Activated T-cell treated with anti-CD3 and anti-CD28 coated beads for 48 hours (primary cell): Measurements from ENCODE around the gene PRKAR2A.
"Not testable (repeated sequence)": the region's sequence is repeated elsewhere in the genome, so short reads cannot be mapped to it uniquely, and the experiment has no call there.

Experiments used
- DNase-seq: peaks from one replicate; pipeline ENCODE4 v3.0.0-alpha.2; 2020; ENCODE audit warnings: low read depth

The PRKAR2A gene

GRCh38 chr3:48776854-48777253 lies 70.8 kb downstream of the PRKAR2A start:
- no peak for DNase-seq

- DNase-seq: no peak
These were observed 77.5 kb downstream of the PRKAR2A start for GRCh38 chr3:48770192-48770502.

- DNase-seq: no peak
These were observed 82.3 kb downstream of the PRKAR2A start for GRCh38 chr3:48765376-48765775.

GRCh38 chr3:48762816-48763215 lies 84.9 kb downstream of the PRKAR2A start:
- DNase-seq: no peak

GRCh38 chr3:48759991-48760540 lies 87.6 kb downstream of the PRKAR2A start:
- not testable (repeated sequence) for DNase-seq

GRCh38 chr3:48759531-48759930 lies 88.1 kb downstream of the PRKAR2A start:
- not testable (repeated sequence) for DNase-seq

GRCh38 chr3:48759071-48759470 lies 88.6 kb downstream of the PRKAR2A start:
- DNase-seq: no peak

GRCh38 chr3:48756640-48757039 lies 91.0 kb downstream of the PRKAR2A start:
- peak; percentile 17 for DNase-seq

GRCh38 chr3:48750856-48751255 lies 96.8 kb downstream of the PRKAR2A start:
- no peak for DNase-seq

GRCh38 chr3:48748754-48749153 lies 98.9 kb downstream of the PRKAR2A start:
- DNase-seq: no peak

GRCh38 chr3:48747706-48748105 lies 100.0 kb downstream of the PRKAR2A start:
- no peak for DNase-seq

- no peak for DNase-seq
These were observed 100.6 kb downstream of the PRKAR2A start for GRCh38 chr3:48747015-48747615.

GRCh38 chr3:48743773-48744172 lies 103.9 kb downstream of the PRKAR2A start:
- DNase-seq: no peak

- DNase-seq: not testable (repeated sequence)
These were observed 106.4 kb downstream of the PRKAR2A start for GRCh38 chr3:48741226-48741625.

GRCh38 chr3:48739955-48740823 lies 107.5 kb downstream of the PRKAR2A start:
- peak; percentile 55 for DNase-seq

- no peak for DNase-seq
These were observed 108.1 kb downstream of the PRKAR2A start for GRCh38 chr3:48739617-48739954.

GRCh38 chr3:48738926-48739616 lies 108.6 kb downstream of the PRKAR2A start:
- no peak for DNase-seq

GRCh38 chr3:48738144-48738536 lies 109.5 kb downstream of the PRKAR2A start:
- no peak for DNase-seq

- DNase-seq: not testable (repeated sequence)
These were observed 112.5 kb downstream of the PRKAR2A start for GRCh38 chr3:48735075-48735767.

- DNase-seq: not testable (repeated sequence)
These were observed 113.1 kb downstream of the PRKAR2A start for GRCh38 chr3:48734541-48734940.

GRCh38 chr3:48733752-48734518 lies 113.7 kb downstream of the PRKAR2A start:
- DNase-seq: not testable (repeated sequence)
